Activated CD8-positive, alpha-beta memory T cell treated with anti-CD3 and anti-CD28 coated beads, Interleukin-2, amount 10 ng/mL, durations not matched to agents 7 days and 5 days (primary cell): ENCODE data around the gene WIZ. TPM values are rescaled to one million over a fixed set of nuclear protein-coding genes. Genes with fewer than 3 reads are reported as not detected.

Source experiments
- ATAC-seq: fragments of 150-1000 bp; cut with Tn5 transposase; one replicate; pipeline ENCODE4 v1.10.0; 2021; ENCODE audit warnings: moderate library complexity
- CTCF ChIA-PET: fragments of 350-600 bp; sonication (Branson Sonifier 250); formaldehyde crosslinking; loops from one replicate; lab custom pipeline; 2021; ENCODE audit warnings: antibody characterized with exemption; lab: Charles Lee
- DNase-seq: peaks from one replicate; pipeline ENCODE4 v3.0.0-alpha.2; 2020
- H3K27ac Mint-ChIP-seq: one replicate; pipeline ENCODE4 v1.8.0; 2021; ENCODE audit warnings: mild to moderate bottlenecking, mixed read lengths
- H3K27me3 Mint-ChIP-seq: one replicate; pipeline ENCODE4 v1.8.0; 2021; ENCODE audit warnings: mixed read lengths
- H3K36me3 Mint-ChIP-seq: one replicate; pipeline ENCODE4 v1.8.0; 2021; ENCODE audit warnings: mild to moderate bottlenecking, mixed read lengths
- H3K4me1 Mint-ChIP-seq: one replicate; pipeline ENCODE4 v1.8.0; 2021; ENCODE audit warnings: mixed read lengths
- H3K4me3 Mint-ChIP-seq: one replicate; pipeline ENCODE4 v1.8.0; 2021; ENCODE audit warnings: mild to moderate bottlenecking, moderate library complexity, mixed read lengths
- H3K9me3 Mint-ChIP-seq: one replicate; pipeline ENCODE4 v1.8.0; 2022; ENCODE audit warnings: low read depth, mixed read lengths
- total RNA-seq, 2 experiments: library from RNA; stranded (reverse); gene quantifications; one replicate each; pipeline ENCODE4 v1.2.3, GENCODE V29; 2021

Gene WIZ
- total RNA-seq, 2 experiments from 2014 or later: 29.9 to 30.8 TPM

DNA sequence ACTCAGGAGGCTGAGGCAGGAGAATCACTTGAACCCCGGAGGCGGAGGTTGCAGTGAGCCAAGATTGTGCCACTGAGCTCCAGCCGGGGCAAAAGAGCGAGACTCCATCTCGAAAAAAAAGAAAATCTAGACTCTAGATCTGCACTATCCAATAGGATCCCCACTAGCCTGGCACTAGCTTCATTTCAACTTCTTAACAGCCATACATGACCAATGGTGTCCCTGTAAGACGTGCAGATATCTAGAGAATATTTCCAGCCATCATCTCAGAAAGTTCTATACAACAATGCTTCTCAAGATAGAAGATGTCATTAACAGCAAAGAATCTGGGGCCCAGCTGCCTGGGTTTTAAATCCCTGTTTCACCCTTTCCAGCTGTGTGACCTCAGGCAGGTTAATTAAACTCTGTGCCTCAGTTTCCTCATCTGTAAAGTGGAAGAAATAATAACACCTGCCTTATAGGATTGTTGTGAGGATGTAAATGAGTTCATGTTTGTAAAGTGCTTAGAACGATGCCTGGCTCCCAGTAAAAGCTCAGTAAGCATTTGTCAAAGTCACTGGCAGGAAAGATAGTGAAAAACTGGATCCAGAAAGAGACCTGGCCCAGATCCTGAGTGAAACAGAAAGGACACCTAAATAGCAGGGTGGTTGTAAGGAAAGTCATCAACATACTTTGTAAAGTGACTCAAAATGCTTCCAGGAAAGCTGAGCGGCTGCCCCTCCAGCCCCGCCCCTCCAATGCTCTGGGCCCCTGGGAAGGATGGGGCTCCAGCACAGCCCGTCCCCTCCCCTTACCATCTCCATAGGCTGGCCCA lies 13.5 kb downstream of the WIZ start:
- H3K4me3 Mint-ChIP-seq: no peak overlapping the region
- CTCF ChIA-PET: interaction anchor here (1.7 to 4.9 kb wide), 3 partner anchors 17 to 120 kb away, joined by 4 to 41 read pairs (median 8); partner anchors contain the start of gene AKAP8L
- H3K27ac Mint-ChIP-seq: no peak overlapping the region
- peaks cover 24% of the 10 kb centered on the region for H3K4me1 Mint-ChIP-seq
- H3K9me3 Mint-ChIP-seq: no peaks in the 10 kb centered on the region
- peaks cover 2% of the 10 kb centered on the region for H3K36me3 Mint-ChIP-seq
- ATAC-seq (no peak), DNase-seq (no peak)
- H3K27me3 Mint-ChIP-seq: no peaks in the 10 kb centered on the region

DNA sequence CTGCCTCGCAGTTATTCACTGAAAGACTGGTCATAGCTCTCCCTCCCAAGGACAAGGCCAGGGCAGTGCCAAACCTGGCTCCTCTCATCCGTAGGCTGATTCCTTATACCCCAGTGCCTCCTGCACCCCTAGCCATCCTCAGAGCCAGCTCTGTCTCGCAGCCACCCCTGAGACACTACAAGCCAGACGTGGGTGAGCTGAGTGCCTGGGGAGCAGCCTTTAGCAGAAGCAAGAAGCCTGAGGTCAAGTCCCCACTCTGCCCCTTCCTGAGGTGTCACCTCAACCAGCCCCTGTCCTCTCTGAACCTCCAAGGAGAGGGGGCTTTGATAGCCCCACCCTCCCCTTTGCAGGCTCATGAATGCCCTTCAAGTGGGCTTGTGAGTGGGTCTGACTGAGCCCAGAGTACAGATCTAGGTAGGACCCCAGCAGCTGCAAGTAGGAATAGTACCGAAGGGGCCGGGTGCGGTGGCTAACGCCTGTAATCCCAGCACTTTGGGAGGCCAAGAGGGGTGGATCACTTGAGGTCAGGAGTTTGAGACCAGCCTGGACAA lies 16.2 kb downstream of the WIZ start:
- CTCF ChIA-PET: interaction anchor here (1.2 to 4.9 kb wide), 8 partner anchors 14 to 122 kb away, joined by 4 to 41 read pairs (median 6); partner anchors contain the start of gene AKAP8L
- Mint-ChIP-seq H3K4me3 (peak overlapping the region; percentile 93), H3K9me3 (no peaks in the 10 kb centered on the region), H3K4me1 (peaks cover 36% of the 10 kb centered on the region), H3K27me3 (no peaks in the 10 kb centered on the region), H3K36me3 (peaks cover 5% of the 10 kb centered on the region), H3K27ac (peak overlapping the region; percentile 95)
- DNase-seq (no peak), ATAC-seq (no peak)

DNA sequence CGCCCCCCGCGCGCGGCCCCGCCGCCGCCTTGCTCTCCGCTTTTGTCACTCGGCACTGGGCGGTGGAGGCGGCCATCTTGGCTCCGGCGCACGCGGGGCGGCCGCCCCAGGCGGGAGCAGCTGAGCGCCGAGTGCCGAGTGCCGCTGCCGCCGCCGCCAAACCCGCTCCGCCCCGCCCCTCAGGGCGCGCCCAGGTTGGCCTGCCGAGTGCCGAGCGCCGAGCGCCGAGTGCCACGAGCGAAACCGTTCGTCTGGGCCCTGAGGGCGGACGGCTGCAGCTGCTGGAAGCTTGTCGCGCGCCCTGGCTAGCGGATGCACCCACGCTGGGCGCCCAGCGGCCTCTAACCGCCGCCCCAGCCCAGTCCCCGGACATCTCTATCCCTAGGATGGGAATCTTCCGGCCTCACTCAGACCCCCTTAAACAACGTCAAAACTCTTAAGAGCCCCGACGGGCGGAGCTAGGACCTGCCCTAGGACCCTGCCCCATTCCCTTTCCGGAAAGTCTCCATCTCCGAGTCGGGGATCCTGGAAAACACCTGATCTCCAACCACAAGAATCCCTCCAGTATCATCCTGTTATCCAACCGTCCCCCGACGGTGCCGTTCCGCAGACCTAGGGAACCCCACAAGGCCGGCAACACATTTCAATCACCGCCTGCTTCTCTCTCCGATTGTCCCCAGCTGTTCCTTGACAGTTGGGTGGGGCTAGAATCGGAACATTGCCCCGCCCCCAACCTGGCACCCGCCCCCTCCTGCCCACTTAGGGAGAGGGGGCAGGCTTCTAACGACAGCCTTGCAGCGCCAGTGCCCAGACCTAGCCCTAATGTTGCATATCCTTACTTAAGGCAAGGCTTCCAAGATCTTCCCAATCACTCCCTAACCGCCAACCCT lies 16.9 kb downstream of the WIZ start:
- H3K36me3 Mint-ChIP-seq: peaks cover 5% of the 10 kb centered on the region
- H3K27me3 Mint-ChIP-seq: no peaks in the 10 kb centered on the region
- ATAC-seq: peak; percentile 92
- CTCF ChIA-PET: interaction anchor here (1.2 to 4.9 kb wide), 8 partner anchors 14 to 341 kb away, joined by 4 to 41 read pairs (median 6); partner anchors contain the start of gene AKAP8L
- H3K4me1 Mint-ChIP-seq: peaks cover 36% of the 10 kb centered on the region
- peak overlapping the region; percentile 95 for H3K27ac Mint-ChIP-seq
- peak overlapping the region; percentile 93 for H3K4me3 Mint-ChIP-seq
- H3K9me3 Mint-ChIP-seq: no peaks in the 10 kb centered on the region
- peak; percentile 95 for DNase-seq

DNA sequence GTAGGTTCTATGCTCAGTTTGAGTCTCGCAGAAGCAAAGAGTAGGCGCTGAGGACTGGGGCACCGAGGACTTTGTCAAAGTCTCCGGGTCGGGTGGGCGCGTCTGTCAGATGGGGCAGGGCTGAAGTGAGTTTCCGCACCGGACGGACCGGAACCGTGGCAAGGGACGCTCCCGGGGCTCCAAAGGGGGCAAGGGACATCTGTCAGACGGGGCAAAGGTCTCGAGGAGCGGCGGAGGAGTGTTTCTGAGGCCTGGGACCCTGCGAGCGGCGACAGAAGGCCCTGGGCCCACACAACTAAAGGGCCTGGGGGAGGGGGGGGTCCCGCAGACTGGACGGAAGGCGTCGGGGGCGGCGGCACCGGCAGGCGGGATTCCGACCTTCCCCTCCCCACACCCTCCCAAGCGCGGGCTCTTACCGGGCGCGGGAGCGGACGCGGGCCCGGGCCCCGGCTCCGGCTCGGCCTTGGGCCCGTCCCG lies 17.7 kb downstream of the WIZ start:
- peak overlapping the region; percentile 93 for H3K27ac Mint-ChIP-seq
- CTCF ChIA-PET: interaction anchor here (1.2 to 4.9 kb wide), 7 partner anchors 12 to 340 kb away, joined by 4 to 41 read pairs (median 9); partner anchors contain the start of gene AKAP8L
- H3K9me3 Mint-ChIP-seq: no peaks in the 10 kb centered on the region
- H3K27me3 Mint-ChIP-seq: no peaks in the 10 kb centered on the region
- H3K4me3 Mint-ChIP-seq: peak overlapping the region; percentile 99
- DNase-seq: peak; percentile 60
- H3K4me1 Mint-ChIP-seq: peaks cover 34% of the 10 kb centered on the region
- peak; percentile 14 for ATAC-seq
- peaks cover 12% of the 10 kb centered on the region for H3K36me3 Mint-ChIP-seq

DNA sequence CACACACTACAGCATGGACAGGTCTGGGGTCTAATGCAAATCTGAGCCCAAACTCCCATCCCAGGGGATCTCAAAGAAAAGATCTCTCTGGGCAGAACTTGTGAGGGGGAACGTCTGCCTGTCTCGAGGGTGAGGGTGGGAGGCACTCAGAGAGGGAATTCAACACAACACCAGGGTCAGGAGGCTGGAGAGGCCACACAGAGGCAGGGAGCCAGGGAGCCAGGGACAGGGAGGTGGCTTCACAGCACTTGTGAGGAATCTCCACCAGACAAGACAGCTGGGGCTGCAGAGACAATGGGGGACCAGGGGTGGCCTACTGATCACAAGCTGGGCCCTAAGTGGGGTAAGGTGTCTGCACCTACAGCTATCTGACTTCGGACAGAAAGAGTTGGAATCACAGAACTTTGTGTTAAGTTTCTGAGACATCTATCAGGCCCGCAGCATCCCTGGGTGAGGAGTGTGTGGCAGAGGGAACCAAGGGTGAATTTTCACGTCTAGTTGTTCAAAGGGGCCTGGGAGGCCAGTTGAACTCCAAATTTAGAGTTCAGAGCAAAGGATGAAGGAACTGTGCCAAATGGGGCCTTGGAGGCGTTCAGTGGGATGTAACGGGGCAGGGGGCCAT lies 18.2 kb downstream of the WIZ start:
- Mint-ChIP-seq H3K27ac (peak overlapping the region; percentile 93), H3K4me3 (peak overlapping the region; percentile 99), H3K36me3 (peaks cover 15% of the 10 kb centered on the region), H3K27me3 (no peaks in the 10 kb centered on the region), H3K9me3 (no peaks in the 10 kb centered on the region), H3K4me1 (peaks cover 34% of the 10 kb centered on the region)
- CTCF ChIA-PET: interaction anchor here (0.6 to 4.6 kb wide), 4 partner anchors 11 to 1588 kb away, joined by 3 to 36 read pairs (median 4); partner anchors contain the start of gene AKAP8L
- ATAC-seq (no peak), DNase-seq (no peak)

DNA sequence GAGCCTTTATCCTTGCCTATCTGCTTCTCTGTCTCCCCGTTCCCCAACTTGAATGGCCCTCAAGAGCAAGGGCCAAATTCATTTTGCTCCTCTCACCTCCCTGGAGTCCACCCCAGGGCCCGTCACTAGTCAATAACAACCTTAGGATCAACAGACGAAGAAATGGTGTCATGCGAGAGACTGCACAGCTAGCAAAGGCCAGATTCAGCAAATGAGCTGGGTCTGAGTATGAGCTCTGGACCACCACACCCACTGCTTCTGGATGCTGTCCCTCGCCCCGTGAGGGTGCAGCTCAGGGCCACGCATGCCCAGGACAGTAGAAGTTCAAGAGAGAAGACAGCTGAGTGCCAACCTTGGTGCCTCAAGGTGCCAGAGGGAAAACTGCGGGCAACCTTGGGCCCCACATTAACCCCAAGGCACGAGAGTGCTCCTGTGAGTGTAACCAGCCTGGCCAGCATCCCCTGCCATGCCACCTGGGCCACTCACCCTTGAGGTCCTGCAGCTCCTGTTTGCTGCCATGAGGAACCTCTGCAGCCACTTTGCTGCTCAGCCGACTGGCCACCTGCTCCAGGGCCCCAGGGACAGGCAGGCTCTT lies 19.1 kb downstream of the WIZ start:
- peaks cover 29% of the 10 kb centered on the region for H3K4me1 Mint-ChIP-seq
- no peaks in the 10 kb centered on the region for H3K9me3 Mint-ChIP-seq
- H3K36me3 Mint-ChIP-seq: peaks cover 22% of the 10 kb centered on the region
- H3K27ac Mint-ChIP-seq: peak overlapping the region; percentile 53
- H3K4me3 Mint-ChIP-seq: peak overlapping the region; percentile 52
- ATAC-seq (no peak), DNase-seq (no peak)
- H3K27me3 Mint-ChIP-seq: no peaks in the 10 kb centered on the region
- CTCF ChIA-PET: interaction anchor here (1.1 to 4.6 kb wide), 3 partner anchors 10 to 125 kb away, joined by 3 to 36 read pairs (median 5); partner anchors contain the start of gene AKAP8L

DNA sequence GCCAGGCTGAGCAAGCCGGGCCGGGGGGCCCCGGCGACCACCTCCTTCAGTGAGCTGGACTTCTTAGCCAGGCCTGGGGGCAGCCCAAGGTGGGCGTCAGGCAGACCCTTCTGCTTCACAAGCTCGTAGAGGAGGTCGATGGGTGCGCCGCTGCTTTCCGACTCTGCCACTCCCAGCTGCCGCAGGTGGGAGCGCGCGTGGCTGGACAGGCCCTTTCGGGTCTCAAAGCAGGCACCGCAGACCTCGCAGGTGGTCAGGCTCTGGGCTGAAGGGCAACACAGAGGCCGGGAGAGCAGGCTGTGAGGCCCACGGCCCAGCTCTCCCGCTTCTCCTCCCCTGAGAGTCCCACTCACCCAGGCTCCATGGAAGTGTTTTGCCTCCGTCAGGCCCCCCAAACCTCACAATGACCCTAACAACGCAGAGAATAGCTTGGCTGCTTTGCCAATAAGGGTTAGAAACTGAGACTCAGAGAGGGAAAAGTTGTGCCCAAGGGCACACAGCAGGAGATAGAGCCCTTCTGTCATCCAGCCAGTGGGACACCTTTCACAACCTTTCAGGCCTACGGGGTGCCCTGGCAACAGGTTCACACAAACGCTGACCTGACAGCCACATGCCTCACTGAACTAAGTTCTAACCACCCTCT lies 19.8 kb downstream of the WIZ start:
- Mint-ChIP-seq H3K9me3 (no peaks in the 10 kb centered on the region), H3K36me3 (peaks cover 26% of the 10 kb centered on the region), H3K4me1 (peaks cover 29% of the 10 kb centered on the region), H3K4me3 (no peak overlapping the region), H3K27ac (no peak overlapping the region), H3K27me3 (no peaks in the 10 kb centered on the region)
- CTCF ChIA-PET: interaction anchor here (1.1 to 4.6 kb wide), 2 partner anchors 10 to 126 kb away, joined by 5 to 36 read pairs; partner anchors contain the start of gene AKAP8L
- ATAC-seq (no peak), DNase-seq (no peak)

DNA sequence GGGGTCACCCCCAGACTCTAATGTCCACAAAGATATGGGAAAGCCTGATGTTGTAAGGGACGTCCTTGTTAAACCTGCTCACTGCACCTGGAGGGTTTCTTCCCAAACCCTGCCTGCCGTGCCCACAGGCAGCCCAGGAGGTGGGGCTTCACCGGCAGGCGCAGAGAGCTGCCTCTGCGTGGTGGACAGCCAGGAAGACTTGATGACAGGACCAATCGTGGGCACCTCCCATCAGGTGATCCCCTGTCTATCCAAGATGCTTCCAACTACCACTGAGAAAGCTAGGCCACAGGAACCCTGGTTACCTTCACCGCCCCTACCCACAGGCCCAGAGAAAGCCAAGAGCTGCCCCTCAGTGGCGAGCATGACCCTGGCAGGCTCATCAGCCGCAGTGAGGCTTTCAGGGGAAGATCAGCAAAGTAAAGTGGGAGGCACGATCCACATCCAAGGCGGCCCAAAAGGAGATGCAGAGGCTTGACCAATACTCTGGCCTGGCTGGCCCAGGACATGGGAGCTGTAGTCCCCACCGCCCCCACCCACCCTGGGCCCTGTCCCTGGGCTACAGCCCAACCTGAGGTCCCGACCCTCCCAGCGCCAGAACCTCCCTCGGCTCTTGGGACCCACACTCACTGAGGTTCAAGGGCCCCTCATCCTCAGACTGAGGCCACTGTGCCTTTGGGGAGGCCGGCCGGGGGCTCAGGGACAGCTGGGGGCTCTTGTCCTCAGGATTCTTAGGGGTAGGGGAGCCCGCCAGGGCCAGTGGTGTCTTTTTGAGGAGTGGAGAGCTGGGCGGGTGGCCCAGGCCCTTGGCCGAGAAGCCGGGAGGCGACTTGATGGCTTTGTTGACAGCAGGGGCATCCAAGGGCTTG lies 20.6 kb downstream of the WIZ start:
- Mint-ChIP-seq H3K27ac (no peak overlapping the region), H3K36me3 (peaks cover 31% of the 10 kb centered on the region), H3K4me3 (no peak overlapping the region), H3K9me3 (no peaks in the 10 kb centered on the region), H3K27me3 (no peaks in the 10 kb centered on the region), H3K4me1 (peaks cover 27% of the 10 kb centered on the region)
- CTCF ChIA-PET: interaction anchor here (1.2 to 4.6 kb wide), 2 partner anchors 9 to 122 kb away, joined by 3 to 36 read pairs; partner anchors contain the start of gene AKAP8L
- no peak for ATAC-seq
- no peak for DNase-seq

DNA sequence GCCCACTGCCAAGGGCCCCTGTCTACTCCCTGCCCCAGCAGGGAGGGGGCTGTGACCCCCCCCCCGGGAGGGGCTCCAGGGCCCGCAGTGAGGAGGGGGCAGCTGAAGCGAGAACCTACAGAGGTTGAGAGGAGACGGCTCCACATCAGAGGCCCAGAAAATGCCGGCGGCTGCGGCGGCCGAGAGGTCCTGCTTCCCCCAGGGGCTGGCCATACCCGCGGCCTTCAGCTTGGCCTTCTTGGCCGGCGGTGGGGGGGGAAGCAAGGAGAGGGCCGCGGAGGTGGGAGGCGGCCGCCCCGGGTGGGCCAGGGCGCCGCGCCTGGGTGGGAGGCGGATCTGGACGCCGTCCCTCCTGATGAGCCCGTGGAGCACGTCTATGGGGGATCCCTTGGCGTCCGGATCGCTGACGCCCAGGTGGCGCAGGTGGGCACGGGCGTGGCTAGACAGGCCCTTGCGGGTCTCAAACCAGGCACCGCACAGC lies 21.7 kb downstream of the WIZ start:
- DNase-seq: no peak
- no peaks in the 10 kb centered on the region for H3K27me3 Mint-ChIP-seq
- peaks cover 42% of the 10 kb centered on the region for H3K36me3 Mint-ChIP-seq
- CTCF ChIA-PET: interaction anchor here (1.2 to 4.6 kb wide), 2 partner anchors 8 to 123 kb away, joined by 3 to 36 read pairs; partner anchors contain the start of gene AKAP8L
- no peaks in the 10 kb centered on the region for H3K9me3 Mint-ChIP-seq
- no peak for ATAC-seq
- H3K4me1 Mint-ChIP-seq: peaks cover 21% of the 10 kb centered on the region
- no peak overlapping the region for H3K27ac Mint-ChIP-seq
- no peak overlapping the region for H3K4me3 Mint-ChIP-seq

DNA sequence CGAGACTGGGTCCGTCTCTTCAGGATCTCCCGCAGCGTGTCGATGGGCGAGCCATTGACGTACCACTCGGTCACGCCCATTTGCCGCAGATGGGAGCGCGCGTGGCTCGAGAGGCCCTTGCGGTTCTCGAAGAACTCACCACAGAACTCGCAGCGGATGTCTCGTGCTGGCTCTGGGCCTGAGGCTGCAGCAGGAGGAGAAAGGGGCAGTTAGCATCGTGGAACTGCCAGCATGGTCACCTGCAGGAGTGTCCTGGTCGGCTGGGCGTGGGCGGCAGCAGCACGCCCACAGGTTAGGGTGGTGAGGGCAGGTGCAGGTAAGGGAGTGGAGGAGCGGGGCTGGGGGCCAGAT lies 22.4 kb downstream of the WIZ start:
- Mint-ChIP-seq H3K36me3 (peaks cover 49% of the 10 kb centered on the region), H3K4me1 (peaks cover 20% of the 10 kb centered on the region), H3K4me3 (no peak overlapping the region), H3K27ac (no peak overlapping the region), H3K9me3 (no peaks in the 10 kb centered on the region), H3K27me3 (no peaks in the 10 kb centered on the region)
- ATAC-seq (no peak), DNase-seq (no peak)
- CTCF ChIA-PET: interaction anchor here (4.6 kb wide), 1 partner anchor 7 kb away, joined by 36 read pairs; the partner anchor contains the start of gene AKAP8L
